Stimulated activated CD8-positive, alpha-beta memory T cell treated with anti-CD3 and anti-CD28 coated beads, Interleukin-15, amount 100 ng/mL, for 48 hours (primary cell): ENCODE results near the gene RALGAPA2.

Experiments used
- DNase-seq, 2 donors: peaks; one replicate each; pipeline ENCODE4 v3.0.0-alpha.2; 2020; ENCODE audit warnings: low read depth in 2 of 2

Gene RALGAPA2

GRCh38 chr20:20683481-20684321 is 28.7 kb downstream of the RALGAPA2 start:
- no peak for DNase-seq

DNA sequence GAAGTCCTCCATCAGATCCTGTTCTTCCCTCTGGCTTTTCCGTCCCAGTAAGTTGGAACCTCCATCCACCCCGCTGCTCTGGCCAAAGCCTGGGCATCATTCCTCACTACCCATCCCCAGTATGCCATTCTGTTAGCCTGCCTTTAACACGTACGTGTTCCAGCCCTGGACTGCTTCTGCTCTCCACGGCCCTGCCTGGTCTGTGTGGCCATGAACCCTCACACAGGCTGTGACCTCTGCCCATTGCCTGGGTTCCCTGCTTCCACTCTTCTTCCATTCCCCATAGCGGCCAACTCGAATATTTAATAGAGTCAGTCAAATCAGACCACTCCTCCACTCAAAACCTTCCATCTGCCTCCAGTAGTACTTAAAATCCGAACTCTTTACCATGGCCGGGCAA is 29.4 kb downstream of the RALGAPA2 start:
- no peak for DNase-seq

GRCh38 chr20:20680991-20681508 is 31.4 kb downstream of the RALGAPA2 start:
- DNase-seq = no peak

GRCh38 chr20:20679316-20679715 is 33.1 kb downstream of the RALGAPA2 start:
- no peak for DNase-seq

DNA sequence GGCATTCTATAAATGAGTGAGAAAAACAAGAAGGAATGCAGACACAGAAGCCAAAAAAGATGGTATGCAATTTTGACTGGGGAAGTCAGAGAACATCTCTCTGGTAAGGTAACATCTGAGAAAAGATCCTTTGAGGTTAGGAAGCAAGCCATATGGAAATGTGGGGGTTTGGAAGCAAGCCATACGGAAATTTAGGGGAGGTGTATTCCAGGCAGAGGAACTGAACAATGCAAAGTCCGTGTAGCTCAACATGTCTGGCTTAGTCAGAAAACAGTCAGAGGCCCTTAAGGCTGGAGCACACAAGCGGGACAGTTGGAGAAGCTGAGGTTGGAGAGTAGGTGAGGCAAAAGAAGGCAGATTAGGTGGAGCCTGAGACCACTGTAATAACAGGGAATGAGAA is 35.3 kb downstream of the RALGAPA2 start:
- no peak for DNase-seq

- DNase-seq = no peak
Measured at GRCh38 chr20:20668639-20669038, 43.8 kb downstream of the RALGAPA2 start.

DNA sequence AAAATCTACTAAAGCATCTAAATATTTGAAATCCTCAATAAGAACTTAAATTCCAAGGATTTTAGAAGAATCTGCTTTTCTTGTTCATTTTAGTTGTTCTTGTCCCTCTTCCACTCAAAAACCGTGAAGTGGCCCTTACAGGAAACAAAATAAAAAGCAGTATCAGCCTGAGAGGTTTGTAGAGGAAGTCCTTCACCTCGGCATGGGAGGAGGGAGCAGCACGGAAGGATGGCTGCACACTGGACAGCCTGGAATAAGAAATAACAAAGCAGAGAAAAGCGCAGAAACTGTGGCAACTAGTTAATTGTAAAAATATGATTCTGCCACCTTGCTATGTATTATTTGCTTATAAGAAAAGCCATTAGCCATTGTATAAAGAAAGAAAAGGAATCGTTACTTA is 46.1 kb downstream of the RALGAPA2 start:
- DNase-seq = no peak

DNA sequence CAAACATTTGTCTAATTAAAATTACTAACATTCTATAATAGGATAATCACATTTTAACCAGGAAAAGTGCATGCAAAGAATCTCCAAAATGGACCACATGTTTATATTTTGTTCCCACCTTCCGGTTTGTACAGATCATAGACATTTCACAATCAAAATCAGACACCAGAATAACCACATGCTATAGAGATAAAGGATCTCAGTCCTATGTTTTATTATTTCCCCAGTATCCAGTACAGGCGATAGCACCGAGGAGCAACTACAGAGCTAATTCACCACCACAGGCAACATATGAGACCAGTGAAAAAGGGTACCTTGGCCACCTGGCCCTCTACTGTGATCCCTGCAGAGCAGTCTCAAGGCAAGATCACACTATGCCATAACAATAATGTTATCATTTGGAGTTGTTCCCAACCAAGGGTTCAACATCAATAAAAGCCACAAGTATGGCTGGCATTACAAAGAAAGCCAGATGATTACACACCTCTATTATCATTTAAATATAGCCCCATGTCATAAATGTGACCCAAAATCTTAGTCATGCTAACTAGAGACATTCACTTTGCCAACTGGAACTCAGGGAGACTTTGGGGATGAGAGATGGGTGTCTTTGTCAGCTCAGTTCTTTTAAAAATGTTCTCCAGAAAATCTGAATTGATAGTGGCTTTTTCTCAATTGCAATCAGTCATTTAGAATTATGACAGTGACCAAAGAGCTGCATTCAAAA is 46.7 kb downstream of the RALGAPA2 start:
- no peak for DNase-seq

DNA sequence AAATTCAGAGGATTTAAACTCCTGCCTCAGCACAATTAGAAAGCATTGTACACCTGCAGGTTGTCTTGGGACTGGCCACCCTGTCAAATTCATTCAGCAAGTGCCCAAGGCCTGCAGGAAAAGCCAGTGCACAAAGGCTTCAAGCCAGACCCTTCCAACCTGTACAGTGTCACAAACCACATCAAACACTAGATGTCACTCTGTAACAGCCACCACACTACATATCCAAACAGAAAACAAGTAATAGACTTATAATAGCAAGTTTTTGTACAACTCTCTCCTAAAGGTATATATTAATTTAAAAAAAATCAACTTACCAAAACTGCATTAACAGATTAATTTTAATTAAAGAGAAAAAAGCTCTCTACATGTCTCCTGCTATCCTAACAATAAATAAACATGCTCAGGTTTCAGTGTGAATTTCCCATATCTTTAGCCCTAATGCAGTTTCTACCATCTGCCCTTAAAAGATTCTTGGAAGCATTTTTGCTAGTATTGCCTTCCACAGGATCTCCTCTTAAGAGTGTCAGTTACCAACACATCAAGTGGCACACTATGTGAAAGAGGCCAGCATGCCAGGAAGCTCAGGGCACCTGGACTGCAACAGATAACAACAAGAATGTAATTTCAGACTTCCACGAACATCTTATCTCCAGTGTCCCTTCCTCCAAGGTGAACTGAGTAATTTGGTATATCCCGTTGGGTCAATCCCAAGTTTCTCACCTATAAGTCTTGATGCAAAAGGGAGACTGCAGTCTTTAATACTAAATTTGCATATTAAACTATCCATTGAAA is 47.5 kb downstream of the RALGAPA2 start:
- no peak for DNase-seq

DNA sequence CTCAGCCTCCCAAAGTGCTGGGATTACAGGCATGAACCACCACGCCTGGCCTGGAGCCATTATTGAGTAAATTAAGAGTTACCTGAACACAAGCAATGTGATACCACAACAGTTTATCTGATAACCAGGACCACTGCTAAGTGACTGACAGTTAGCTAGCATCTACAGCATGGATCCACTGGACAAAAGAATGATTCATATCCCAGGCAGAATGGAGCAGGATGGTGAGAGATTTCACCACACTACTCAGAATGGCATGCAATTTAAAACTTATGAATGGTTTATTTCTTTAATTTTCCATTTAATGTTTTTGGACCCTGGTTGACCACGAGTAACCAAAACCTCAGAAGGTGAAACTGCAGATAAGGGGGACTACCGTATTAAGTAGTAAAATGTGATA is 48.6 kb downstream of the RALGAPA2 start:
- no peak for DNase-seq

DNA sequence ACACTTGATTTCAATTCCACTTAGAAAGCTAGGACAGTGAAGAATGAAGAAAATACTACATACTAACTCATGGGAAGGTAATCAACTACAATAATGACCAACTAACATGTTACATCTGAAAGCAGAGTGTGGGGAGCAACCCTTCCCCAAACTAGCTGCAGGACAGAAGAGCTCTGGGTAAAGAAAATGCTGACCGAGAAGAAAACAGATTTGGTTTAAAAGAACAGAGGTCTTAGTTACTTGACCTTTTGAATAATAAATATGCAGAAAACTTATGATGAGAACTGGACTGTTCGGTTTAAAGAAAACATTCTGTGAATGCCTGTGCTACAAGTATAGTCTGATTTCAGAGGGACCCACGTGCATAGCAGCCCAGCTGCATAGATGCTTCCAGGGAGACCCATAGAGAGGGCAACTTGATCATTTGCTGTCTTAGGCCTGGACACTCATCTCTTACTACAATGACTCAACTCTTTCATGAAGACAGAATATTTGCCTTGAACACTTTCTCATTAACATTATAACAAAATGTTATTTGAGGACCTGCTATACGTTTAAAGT is 53.5 kb downstream of the RALGAPA2 start:
- DNase-seq = no peak

DNA sequence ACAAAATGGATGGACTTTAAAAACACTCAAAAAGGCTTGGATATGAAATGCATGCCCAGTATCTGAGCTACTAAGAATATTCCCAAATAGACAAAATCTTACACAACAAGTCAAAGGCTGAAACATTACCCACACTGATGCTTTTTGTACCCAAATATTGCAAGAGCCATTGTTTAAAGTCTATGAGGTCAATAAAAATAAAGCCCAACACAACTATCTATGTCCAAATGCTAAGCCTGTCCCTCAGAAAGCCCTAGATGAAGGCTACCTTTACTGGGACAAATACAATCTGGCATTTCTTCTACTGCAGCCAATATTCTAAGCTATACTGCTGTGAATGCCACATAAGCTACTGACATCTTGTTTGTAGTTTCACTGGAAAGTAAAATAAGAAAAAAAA is 54.3 kb downstream of the RALGAPA2 start:
- no peak for DNase-seq

DNA sequence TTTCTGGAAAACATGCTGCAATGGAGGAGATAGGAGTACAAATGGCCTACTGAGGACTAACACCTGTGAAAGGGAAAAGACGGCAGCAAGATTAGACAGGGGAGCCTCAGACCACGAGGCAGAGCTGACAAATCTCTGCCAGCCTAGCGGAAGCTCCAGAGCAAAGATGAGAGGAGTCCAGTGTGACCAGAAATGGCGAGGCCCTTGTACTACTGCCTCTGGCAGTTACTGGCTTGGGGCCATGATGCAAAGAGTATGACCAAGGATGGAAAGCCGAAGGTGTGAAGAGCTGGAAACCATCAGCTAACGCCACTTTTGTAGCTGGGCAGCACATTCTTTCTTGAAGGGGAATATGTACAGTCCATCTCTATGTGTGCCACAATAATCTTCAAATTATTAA is 55.4 kb downstream of the RALGAPA2 start:
- no peak for DNase-seq

DNA sequence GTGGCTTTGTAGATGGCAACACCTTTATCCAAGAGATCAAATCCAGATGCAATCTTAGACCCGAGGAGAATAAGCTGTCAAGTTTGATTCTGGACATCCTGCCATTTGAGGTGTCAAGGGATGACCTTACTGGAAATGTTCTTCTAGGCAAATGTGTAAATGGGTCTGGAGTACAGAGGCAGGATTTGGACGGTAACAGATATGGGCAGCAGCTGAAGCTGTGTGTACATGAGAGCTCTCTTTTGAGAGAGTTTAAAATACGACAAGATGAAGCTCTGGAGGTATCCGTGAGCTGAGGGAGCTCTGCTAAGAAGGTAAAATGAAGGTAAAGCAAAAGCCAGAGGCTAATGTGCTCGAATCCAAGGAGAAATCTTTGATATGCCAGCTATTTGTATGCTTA is 56.6 kb downstream of the RALGAPA2 start:
- no peak for DNase-seq

- DNase-seq = no peak
Measured at GRCh38 chr20:20649945-20650344, 62.5 kb downstream of the RALGAPA2 start.

GRCh38 chr20:20643927-20644326 is 68.5 kb downstream of the RALGAPA2 start:
- no peak for DNase-seq

- no peak for DNase-seq
Measured at GRCh38 chr20:20641783-20642182, 70.7 kb downstream of the RALGAPA2 start.

DNA sequence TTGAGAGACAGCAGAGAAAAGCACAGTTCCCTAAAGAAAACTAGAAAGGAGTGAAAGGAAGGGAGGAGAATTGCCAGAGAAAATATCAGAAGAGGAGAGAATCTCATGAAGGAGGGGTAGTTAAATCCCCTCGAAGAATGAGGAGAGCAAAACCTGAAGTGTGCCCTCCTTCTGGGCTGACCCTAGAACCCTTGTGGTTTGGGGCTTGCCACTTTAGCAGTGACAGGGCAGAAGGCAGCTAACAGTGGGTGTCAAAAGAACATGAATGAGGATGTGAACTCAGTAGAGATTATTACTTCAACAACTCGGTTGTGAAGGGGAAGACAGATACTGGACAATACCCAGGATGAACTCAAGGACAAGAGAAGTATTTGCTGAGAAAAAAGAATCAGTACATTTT is 73.6 kb downstream of the RALGAPA2 start:
- no peak for DNase-seq

- DNase-seq = no peak
Measured at GRCh38 chr20:20637998-20638725, 74.3 kb downstream of the RALGAPA2 start.

- DNase-seq = no peak
Measured at GRCh38 chr20:20635006-20635405, 77.4 kb downstream of the RALGAPA2 start.

DNA sequence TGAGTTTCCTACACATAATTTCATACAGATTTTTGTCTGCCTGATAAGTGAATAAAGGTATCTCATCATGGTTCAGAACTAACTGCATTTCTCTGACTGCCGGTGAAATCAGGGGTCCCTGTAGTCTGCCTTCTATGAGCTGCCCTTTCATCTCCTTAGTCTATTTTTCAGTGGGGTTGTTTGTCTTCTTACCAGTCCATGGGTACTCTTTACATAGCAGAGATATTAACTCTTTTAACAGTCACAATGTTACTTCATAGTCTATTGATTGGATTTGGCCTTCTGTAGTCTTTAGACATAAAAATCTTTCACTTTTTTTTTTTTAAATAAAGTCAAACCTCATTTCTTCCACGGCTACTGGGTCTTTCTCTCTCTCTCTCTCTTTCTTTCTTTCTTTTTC is 79.8 kb downstream of the RALGAPA2 start:
- DNase-seq = no peak
